Measurements from ENCODE around the gene FAM98B.

FAM98B gene

DNA sequence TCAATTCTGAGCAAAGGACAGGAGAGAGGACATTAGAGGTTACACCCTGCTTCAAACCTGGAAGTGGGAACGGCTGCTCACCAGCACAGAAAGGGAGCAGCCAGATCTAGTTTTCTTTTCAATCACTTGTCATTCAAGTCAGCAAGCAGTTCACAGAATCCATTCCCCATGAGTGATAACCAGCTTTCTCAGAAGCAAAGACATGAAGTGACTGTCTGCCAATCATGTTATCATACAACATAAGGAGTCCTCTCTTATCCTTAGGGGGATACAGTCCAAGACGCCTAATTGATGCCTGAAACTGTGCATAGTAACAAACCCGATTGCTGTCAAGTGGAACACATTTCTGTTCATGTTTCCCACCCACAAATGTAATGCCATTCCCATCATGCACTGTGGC lies 54.7 kb downstream of the FAM98B start:
- DNase-seq (ENCODE audit: low read depth): no peak

DNA sequence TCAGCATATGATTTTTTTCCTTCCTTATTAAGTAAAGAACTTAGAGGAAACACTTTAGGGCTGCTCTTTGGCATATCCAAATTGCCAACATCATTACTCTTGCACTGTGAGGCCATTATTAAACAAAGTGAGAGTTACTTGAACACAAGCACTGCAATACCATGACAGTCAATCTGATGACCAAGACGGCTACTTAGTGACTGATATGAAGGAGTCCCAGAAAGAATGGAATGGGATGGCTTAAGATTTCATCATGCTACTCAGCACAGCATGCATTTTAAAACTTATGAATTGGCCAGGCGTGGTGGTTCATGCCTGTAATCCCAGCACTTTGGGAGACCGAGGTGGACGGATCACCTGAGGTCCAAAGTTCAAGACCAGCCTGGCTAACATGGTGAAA lies 55.2 kb downstream of the FAM98B start:
- no peak for DNase-seq (ENCODE audit: low read depth)

DNA sequence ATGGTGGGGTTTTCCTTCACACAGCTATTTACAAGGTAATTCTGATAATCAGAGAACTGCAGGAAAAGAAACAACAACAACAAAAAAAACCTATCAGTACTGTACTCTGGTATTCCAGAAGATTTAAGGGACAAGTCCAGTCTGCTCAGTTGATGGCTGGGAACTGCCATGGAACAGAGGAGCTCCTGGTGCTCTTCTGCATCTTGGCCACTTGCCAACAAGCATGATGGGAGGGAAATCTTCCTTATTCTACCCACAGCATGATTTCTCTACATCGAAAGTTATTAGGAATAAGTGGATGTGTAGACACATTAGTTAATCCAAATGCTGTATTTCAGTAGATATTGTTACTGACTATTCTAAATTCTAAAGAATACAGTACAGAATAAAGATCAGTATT lies 59.0 kb downstream of the FAM98B start:
- no peak for DNase-seq (ENCODE audit: low read depth)

DNA sequence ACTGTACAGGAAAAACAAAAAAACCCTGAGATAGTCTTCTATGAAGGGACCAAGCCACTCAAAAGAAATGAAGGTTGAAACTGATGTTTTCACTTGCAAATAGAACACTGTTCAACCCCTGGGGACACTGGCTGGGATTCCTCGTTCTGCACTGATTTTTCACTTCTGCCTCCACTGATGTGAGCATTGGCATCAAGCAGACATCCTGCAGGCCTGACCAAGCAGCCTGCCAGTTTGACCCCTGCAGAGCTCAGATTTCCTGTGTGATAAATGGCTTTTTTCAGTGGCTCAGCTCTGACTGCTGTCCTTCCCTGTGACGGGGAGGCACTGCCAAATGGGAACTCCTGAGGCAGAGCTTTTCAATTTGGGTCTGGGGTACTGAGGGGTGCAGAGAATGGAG lies 60.7 kb downstream of the FAM98B start:
- no peak for DNase-seq (ENCODE audit: low read depth)

DNA sequence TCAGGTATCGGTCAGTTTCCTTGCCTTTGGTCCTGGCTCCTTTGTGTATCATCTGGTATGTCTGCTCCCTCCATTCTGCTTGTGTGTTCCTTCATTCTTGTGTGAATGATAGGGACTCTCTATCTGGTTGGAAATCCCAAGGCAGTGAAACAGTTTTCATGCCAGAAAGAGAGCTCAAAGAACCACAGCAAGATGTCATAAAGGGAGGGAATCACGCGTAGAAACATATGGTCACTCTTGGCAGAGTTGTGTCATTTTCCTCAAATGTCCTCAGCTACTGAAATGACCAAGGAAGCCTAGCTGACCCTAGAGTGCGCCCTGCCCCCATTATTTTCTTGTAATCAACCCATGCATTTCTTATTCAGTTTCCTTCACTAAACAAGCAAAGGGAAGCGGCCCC lies 62.7 kb downstream of the FAM98B start:
- no peak for DNase-seq (ENCODE audit: low read depth)

DNA sequence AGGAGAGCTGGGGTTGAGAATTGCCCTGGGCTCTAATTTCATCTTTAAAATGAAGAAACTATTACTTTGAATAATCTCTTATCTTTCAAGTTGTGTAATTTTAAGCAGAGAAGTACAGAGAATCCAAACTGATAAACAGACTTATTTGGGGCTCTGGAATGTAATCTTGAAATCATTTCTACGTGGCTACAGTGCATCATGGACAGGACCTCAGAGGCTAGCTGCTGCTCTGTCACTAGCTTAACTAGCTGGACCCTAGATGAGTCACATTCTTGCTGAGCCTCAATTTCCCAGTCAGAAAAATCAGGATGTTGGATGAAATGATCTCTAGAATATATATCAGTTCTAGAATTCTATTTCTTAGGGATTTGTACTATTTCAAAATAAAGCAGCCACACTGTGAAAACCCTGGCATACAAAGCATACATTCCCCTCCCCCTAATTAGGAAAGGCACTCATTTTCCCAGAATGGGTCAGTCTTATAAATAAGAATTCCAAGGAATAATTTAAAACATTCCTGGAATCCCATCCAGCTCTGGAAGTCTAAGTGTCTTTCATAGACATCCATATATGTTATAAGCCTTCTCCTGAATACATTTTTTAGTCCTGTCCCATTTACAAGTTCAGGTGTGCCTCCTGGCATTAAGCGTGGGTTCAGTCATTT lies 63.5 kb downstream of the FAM98B start:
- no peak for DNase-seq (ENCODE audit: low read depth)

DNA sequence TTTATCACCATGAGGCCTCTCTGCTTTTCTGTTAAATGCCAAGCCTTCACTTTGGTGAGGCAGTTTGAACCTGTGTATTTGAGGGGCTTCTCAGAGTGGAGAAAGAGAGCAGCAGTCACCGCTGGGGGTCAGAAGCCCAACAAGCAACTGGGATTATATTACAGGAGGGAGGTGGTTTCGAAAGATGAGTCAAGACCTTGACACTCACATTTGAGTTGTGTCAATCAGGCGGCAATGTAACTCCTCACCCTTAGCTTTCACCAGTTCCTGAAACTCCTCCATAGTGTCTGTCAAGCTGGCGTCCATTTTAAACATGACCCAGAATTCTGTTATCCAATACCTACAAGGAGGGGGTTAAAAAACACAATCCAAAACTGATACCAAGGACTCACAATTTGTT lies 64.2 kb downstream of the FAM98B start:
- DNase-seq (ENCODE audit: low read depth): no peak

DNA sequence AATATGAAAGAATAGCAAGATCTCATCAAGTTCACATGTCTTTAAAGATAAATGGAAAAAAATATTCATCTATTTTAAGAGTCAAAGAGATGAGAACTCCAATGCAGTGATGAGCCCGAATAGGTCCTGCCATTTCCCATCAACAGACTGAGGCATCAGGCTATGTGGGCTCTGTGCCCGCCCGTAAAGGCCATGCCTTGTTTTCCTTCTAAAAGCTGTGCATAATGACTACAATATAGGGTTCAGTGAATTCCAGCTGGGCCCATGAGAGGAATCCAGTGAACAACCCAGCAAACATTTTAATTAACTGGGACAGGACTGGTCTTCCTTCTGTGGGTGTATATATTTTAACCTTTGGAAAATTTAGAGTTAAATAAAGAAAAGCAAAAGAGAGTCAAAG lies 66.1 kb downstream of the FAM98B start:
- DNase-seq (ENCODE audit: low read depth): no peak

DNA sequence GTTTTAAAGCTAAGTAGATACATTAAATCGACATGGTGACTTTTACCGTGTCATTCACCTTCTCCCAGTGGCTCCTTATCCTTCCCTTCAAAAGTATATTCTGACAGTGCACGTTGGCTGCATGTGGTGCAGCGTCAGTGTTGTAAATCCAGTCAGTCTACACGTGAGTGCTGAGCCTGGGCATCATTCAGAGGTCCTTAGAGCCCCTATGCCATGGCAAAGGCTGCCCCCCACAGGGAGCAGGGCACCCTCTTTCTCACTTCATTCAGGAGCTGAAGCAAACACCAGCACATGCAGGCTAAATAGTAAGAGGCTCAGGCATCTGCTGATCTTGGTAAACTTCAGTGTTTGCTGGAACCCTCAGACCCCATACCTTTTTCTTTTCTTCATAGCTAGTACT lies 67.4 kb downstream of the FAM98B start:
- no peak for DNase-seq (ENCODE audit: low read depth)

DNA sequence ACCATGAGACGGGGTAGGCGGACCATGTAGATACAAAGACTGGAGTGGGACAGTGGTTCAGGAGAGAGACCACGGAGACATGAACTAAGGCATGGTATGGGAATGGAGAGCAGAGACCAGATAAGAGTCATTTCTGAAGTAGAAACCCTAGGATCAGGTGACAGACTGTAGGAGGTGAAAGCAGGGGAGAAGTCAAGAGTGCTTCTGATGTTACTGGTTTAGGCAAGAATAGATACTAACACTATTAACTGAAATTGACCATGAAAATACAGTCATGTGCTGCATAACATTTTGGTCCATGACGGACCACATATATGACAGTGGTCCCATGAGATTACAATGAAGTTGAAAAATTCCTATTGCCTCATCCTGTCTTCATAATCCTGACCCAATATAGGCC lies 69.0 kb downstream of the FAM98B start:
- no peak for DNase-seq (ENCODE audit: low read depth)

DNA sequence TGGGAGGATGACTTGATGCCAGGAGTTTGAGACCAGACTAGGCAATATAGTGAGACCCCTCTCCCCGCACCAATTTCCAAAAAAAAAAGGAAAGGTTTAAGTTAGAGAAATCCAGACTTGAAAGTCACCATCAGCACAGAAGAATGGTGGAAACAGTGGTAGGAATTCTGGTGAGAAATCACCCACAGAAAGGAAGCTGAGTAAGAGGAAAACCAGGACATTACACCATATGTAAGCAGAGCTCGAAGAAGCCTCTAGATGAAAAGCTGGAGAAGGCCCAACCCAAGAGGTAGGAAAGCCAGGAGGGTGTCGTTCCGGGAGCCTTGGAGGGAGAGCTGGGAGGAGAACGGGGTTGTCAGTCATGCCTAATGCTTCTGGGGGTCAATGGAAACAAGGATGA lies 70.2 kb downstream of the FAM98B start:
- DNase-seq (ENCODE audit: low read depth): no peak

DNA sequence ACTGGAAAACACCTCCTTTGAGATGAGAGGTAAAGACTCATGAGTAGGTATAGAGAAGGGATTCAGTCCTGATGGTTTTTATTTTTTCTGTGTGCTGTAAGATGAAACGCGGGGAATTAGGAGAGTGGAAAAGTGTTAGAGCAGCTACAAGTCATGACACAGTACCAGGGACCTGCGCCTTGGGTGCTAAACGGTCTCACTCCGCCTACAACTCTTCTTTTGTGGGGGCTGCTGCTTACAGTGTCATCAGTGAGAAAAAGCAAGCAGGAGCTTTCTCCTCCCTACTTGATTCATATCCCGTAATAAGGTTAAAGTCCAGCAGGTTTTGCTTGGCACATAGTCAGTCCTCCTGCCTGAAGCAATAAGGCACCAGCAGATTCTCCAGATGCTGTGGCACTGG lies 71.6 kb downstream of the FAM98B start:
- no peak for DNase-seq (ENCODE audit: low read depth)

DNA sequence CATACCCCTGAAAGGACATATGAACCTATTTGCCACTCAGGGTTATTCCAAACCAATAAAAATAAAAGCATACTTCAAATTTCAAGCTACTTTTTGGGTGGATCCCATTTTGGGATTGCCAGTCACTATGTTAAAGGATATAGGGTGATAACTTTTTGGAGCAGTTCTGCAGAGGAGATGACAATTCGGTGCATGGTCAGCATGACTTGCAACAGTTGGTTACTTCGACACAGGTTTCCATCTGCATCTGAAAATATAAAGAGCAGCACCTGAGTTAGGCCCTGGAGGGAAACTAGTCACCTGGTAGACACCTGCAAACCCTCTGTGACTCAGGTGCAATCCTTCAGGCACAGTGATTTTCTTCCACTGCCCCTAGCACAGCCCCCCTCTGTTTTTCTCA lies 72.2 kb downstream of the FAM98B start:
- DNase-seq (ENCODE audit: low read depth): no peak

DNA sequence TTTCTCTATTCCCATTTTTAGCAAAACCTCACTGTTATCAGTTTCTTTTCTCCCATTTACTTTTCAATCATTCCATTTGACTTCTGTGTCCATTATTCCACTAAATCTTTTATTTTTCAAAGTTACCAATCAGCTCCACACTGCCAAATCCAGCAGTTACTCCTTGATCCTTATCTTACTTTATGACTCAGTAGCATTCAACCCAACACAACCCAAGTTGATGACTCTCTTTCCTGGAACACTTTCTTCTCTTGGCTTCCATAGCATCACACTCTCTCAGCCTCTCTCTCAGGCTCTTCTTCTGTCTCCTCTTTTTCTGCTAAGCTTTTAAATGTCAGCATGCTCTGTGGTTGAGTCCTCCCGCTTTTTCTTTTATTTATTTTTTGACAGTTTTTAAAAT lies 74.4 kb downstream of the FAM98B start:
- no peak for DNase-seq (ENCODE audit: low read depth)

DNA sequence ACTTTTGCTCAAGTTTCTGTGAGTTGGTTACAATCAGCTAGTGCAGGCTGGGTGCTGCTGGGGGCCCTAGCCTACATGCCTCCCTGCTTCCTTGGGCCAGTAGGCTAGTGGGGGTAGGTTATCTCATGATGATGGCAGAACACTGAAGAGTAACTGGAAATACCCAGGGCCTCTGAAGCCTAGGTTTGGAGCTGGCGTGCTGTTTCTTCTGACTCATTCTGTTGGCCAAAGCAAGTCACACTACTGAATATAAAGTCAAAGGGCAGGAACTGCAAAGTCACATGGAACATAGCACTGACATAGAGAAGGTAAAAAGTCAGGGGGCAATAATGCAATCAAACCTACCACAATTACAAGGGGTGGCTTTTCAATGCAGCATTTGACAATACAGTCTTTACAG lies 76.2 kb downstream of the FAM98B start:
- peak; percentile 14 for DNase-seq (ENCODE audit: low read depth)

DNA sequence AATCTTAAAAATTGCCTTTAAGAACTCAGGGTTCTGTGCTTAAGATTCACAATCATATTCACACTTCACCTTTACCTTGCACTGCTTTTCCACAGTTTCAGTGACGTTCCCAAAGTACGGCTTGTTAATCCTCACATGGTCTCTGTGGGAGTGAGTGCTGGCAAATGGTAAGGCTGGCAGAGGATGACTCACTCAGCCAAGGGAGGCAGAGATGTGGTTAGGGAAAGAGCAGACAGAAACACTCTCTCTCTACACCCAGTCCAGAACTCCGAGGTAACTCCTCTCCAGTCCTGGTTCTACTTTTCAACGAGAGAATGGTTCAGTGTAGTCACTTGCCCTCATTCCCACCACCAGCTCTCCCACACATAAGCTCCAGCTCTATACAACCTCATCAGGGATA lies 77.6 kb downstream of the FAM98B start:
- no peak for DNase-seq (ENCODE audit: low read depth)

DNA sequence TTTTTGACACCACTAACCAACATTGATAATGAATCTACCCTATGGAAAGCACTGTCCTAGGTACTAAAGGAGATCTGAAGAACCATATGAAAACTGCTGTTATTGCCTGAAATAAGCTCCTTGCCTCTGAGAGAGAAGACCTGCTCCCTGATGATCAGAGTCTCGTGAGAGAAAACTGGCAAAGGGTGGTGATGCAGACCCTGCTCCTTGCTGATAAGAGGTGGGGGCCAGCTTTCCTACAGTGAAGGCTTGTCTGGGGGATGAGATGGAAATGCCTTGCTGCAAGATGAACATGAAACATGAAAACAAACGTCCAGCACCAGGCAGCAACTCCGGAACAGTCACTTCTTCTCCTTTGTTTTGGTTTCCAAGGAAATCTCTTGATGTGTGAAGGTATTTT lies 78.8 kb downstream of the FAM98B start:
- DNase-seq (ENCODE audit: low read depth): no peak

DNA sequence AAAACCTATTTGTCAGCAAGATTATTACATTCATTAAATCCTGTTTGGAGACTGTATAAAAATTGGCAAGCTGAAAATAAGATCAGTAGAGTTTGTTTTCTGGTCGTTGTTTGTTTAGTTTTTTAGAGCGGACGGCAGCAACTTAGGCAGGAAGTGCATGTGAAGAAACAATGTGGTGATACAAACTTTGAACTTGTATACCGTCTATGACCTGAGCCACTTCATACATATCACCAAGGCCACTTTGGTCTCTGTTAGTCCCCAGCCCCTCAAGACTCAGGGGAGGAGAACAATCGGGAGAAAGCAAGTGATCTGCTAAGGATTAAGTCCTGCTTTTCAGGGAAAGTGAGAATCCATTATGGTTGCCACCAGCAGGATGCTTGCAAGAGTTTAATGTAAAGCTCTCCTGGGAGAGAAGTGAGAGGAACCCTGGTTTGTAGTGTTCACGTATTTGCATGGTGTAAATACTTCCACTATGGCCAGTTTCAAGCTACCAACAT lies 79.5 kb downstream of the FAM98B start:
- DNase-seq (ENCODE audit: low read depth): no peak

DNA sequence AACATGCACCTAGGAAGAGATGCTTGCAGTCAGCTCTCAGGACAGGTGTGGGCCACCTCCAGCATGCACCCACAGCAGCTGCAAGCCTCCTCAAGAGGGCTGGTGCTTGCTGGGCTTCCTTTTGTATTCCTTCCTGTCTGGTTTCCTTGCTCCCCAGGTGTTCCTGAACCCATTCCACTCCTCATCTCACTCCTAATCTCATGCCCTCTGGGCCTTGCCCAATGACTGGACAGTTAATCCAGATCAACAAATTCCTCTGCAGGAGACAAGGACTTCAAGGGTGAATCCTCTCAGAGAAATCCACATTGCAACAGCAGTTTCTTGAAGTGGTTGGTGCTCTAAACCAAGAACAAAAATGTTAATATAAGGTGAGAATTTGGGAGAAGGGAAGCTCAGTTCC lies 80.0 kb downstream of the FAM98B start:
- DNase-seq (ENCODE audit: low read depth): no peak

DNA sequence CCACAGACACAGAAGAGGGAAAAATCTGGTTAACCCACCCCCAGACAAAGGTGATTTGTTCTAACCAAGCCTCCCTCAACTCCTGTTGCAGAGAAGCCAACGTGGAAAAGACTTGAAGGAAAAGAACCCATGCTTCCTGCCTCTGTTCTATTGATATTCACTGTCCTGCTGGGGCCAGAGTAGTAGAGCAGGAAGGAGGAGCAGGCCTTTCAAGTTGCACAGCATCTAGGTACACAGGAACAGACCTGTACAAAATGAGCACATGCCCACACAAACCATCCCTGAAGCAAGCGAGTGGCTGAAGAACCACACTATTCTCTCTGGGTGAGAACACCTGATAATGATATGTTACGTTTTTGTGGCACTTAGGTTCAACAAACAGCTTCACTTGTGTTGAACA lies 80.8 kb downstream of the FAM98B start:
- no peak for DNase-seq (ENCODE audit: low read depth)

DNA sequence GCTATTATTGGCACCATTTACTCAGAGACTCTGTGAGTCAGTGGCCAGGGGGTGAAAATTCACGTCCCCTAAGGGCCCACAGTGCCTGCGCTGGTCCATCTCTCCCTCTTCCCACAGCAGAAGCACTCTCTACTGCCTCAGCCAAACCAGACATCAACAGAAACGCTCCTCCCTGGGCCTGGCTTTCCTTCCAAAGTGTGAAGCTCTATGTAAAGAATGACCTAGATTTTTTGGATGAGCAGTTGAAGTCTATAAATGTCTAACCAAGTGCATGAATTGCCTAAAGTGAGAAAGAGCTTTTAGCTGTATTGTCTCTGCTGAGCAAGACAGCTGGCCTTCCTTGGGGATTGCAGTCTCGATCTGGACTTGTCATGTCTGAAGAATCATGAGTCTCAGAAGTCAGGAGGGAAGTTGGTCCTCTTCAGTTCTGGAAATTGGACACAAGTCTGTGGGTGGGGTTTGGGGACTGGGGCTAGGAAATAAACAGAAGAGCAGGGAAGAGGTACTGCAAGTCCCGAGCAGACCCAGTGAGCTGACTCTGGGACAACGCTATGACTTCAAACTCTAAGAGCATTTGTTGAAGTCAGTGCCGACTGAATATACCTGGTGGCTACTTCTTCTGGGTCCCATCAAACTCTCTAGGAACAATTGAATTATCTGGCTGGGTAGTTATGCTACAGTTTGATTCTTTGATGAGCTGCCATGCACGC lies 81.7 kb downstream of the FAM98B start:
- DNase-seq (ENCODE audit: low read depth): no peak

DNA sequence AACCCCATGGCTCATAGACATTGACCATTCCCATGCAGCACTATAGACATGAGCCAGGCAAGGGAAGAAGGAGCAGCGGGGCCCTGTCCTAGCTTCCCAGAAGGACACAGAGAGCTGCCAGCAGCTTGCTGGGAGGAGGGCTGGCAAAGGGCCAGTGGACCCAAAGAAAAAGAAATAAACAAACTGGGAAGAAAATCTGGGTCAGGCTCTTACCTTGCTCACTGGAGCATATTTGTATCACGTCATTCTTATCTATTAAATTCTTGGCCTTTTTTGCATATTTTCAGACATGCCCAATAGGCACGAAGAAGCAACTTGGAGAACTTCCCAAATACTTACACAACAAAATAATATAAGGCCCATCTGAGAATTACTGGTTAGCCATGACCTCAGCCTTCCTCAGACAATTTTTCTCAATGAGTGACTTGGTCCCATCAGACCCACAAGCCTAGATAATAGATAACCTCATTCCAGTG lies 82.3 kb downstream of the FAM98B start:
- no peak for DNase-seq (ENCODE audit: low read depth)
